Measurements from ENCODE around the gene PMAIP1. TPM values are rescaled to one million over a fixed set of nuclear protein-coding genes. Genes with fewer than 3 reads are reported as not detected.

PMAIP1 gene
- polyA plus RNA-seq, 3 donors, result 40.8 to 56.6 (median 55.7) TPM

GRCh38 chr18:59897321-59897954, 2.4 kb upstream of the PMAIP1 start:
- peaks cover 0 to 7% (median 4%) of the 10 kb centered on the region in 3 donors for H3K27me3 Mint-ChIP-seq (ENCODE audit: low read depth in 3 of 3)
- Histone ChIP-seq H4K20me1 (ENCODE audit: insufficient read depth, low read length) (peaks cover 7% of the 10 kb centered on the region), H3K27me3 (ENCODE audit: control insufficient read depth in 2 of 2, insufficient read depth in 2 of 2, low read length in 2 of 2) (no peaks in the 10 kb centered on the region), H3K27ac (ENCODE audit: low read depth in 1 of 2, low read length in 2 of 2) (no peak overlapping the region), H3K4me2 (replicated peaks; ENCODE audit: extremely low read depth, low read length, poor library complexity, severe bottlenecking) (no peak overlapping the region), H3K4me3 (replicated peaks in 1 of 3; ENCODE audit: low read depth in 2 of 3, low read length in 3 of 3) (no peak overlapping the region), H3K9me3 (replicated peaks in 1 of 2; ENCODE audit: control insufficient read depth in 1 of 2, insufficient read depth in 1 of 2, low read length in 2 of 2) (no peaks in the 10 kb centered on the region), H3K9ac (ENCODE audit: insufficient read depth, low read length, poor library complexity, severe bottlenecking) (no peak overlapping the region), H3K4me1 (ENCODE audit: control insufficient read depth in 1 of 2, insufficient read depth in 2 of 2, low read length in 2 of 2) (peaks cover 20 to 32% of the 10 kb centered on the region in 2 donors), H3K36me3 (replicated peaks in 1 of 2; ENCODE audit: control insufficient read depth in 1 of 2, insufficient read depth in 2 of 2, low read length in 2 of 2) (peaks cover 0 to 3% of the 10 kb centered on the region in 2 donors), H2AFZ (ENCODE audit: insufficient read depth, low read depth, low read length, poor library complexity, severe bottlenecking) (no peak overlapping the region), H3K79me2 (ENCODE audit: insufficient read depth, low read length) (peaks cover 49% of the 10 kb centered on the region)
- H3K4me3 Mint-ChIP-seq, result no peak overlapping the region
- intact Hi-C loops (cut with micrococcal nuclease), result loop anchor here in 1 of 2 donors (10.0 kb wide), 1 partner anchor 47 kb away; no protein-coding TSS in a partner anchor
- H3K36me3 Mint-ChIP-seq, result peaks cover under 1 to 4% of the 10 kb centered on the region in 2 donors
- H3K9me3 Mint-ChIP-seq, result no peaks in the 10 kb centered on the region
- no peak for DNase-seq
- H3K27ac Mint-ChIP-seq, result no peak overlapping the region
- TF ChIP-seq, protein P1, sequence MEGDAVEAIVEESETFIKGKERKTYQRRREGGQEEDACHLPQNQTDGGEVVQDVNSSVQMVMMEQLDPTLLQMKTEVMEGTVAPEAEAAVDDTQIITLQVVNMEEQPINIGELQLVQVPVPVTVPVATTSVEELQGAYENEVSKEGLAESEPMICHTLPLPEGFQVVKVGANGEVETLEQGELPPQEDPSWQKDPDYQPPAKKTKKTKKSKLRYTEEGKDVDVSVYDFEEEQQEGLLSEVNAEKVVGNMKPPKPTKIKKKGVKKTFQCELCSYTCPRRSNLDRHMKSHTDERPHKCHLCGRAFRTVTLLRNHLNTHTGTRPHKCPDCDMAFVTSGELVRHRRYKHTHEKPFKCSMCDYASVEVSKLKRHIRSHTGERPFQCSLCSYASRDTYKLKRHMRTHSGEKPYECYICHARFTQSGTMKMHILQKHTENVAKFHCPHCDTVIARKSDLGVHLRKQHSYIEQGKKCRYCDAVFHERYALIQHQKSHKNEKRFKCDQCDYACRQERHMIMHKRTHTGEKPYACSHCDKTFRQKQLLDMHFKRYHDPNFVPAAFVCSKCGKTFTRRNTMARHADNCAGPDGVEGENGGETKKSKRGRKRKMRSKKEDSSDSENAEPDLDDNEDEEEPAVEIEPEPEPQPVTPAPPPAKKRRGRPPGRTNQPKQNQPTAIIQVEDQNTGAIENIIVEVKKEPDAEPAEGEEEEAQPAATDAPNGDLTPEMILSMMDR (IDR thresholded peaks at IDR 0.05), result no peak
- H3K4me1 Mint-ChIP-seq, result peaks cover 34% of the 10 kb centered on the region
- WGBS (ENCODE audit: insufficient coverage), result 98% methylated on average over 8 of the region's 9 CpGs

DNA sequence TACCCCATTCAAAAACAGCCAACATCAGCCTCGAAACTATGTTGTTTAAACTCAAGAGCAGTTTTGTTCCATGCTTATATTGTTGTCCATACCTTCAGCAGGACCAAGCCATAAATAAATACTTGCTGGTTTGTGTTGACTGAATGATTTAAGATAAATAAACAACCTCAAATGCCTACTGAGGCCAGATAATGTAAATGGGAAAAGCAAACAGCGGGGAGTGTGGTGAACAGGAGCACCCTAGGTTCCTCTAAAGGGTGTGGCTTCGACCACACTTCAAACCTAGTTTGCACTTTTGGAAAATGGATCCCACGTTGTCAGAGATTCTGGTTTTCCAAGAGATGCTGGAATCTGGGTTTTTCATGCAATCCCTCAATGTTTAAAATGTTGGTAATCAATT, 1.7 kb upstream of the PMAIP1 start:
- Mint-ChIP-seq H3K36me3 (peaks cover 8 to 11% of the 10 kb centered on the region in 2 donors), H3K27ac (no peak overlapping the region), H3K4me1 (peaks cover 39% of the 10 kb centered on the region), H3K4me3 (peak overlapping the region in 1 of 2 donors; percentile 95), H3K9me3 (no peaks in the 10 kb centered on the region), H3K27me3 (ENCODE audit: low read depth in 3 of 3) (peaks cover 0 to 7% (median 4%) of the 10 kb centered on the region in 3 donors)
- 90% methylated on average over 2 of the region's 4 CpGs for WGBS (ENCODE audit: insufficient coverage)
- H3K4me3 ChIP-seq (replicated peaks in 1 of 3; ENCODE audit: low read depth in 2 of 3, low read length in 3 of 3), result peak overlapping the region in 1 of 3 experiments; percentile 95
- no peak overlapping the region for H2AFZ ChIP-seq (ENCODE audit: insufficient read depth, low read depth, low read length, poor library complexity, severe bottlenecking)
- no peak overlapping the region for H3K9ac ChIP-seq (ENCODE audit: insufficient read depth, low read length, poor library complexity, severe bottlenecking)
- intact Hi-C loops (cut with micrococcal nuclease), result loop anchor here (2.0 to 10.0 kb wide), 2 partner anchors 15 to 47 kb away; no protein-coding TSS in a partner anchor
- no peaks in the 10 kb centered on the region for H3K9me3 ChIP-seq (replicated peaks in 1 of 2; ENCODE audit: control insufficient read depth in 1 of 2, insufficient read depth in 1 of 2, low read length in 2 of 2)
- TF ChIP-seq, protein P1 (IDR thresholded peaks at IDR 0.05), result no peak
- peaks cover 5 to 9% of the 10 kb centered on the region in 2 donors for H3K36me3 ChIP-seq (replicated peaks in 1 of 2; ENCODE audit: control insufficient read depth in 1 of 2, insufficient read depth in 2 of 2, low read length in 2 of 2)
- no peak for DNase-seq
- no peak overlapping the region for H3K27ac ChIP-seq (ENCODE audit: low read depth in 1 of 2, low read length in 2 of 2)
- peaks cover 56% of the 10 kb centered on the region for H3K79me2 ChIP-seq (ENCODE audit: insufficient read depth, low read length)
- no peaks in the 10 kb centered on the region for H3K27me3 ChIP-seq (ENCODE audit: control insufficient read depth in 2 of 2, insufficient read depth in 2 of 2, low read length in 2 of 2)
- H3K4me2 ChIP-seq (replicated peaks; ENCODE audit: extremely low read depth, low read length, poor library complexity, severe bottlenecking), result peak overlapping the region; percentile 84
- peaks cover 20 to 39% of the 10 kb centered on the region in 2 donors for H3K4me1 ChIP-seq (ENCODE audit: control insufficient read depth in 1 of 2, insufficient read depth in 2 of 2, low read length in 2 of 2)
- H4K20me1 ChIP-seq (ENCODE audit: insufficient read depth, low read length), result peaks cover 13% of the 10 kb centered on the region

All from CD14-positive monocyte (primary cell).